AG04449 (cell line): ENCODE measurements around the gene MORN3.
"Not testable (repeated sequence)": the region's sequence is repeated elsewhere in the genome, so short reads cannot be mapped to it uniquely, and the experiment has no call there.

Experiments
- CTCF ChIA-PET: fragments of 350-600 bp; formaldehyde crosslinking; extraction: SDS; loops from one replicate; lab custom pipeline; 2021; ENCODE audit warnings: antibody characterized with exemption; lab: Yijun Ruan, JAX
- POLR2A ChIA-PET: fragments of 400-600, 350-600 bp; formaldehyde crosslinking; extraction: SDS; loops from one replicate; lab custom pipeline; 2020; ENCODE audit warnings: antibody characterized with exemption, inconsistent platforms; lab: Yijun Ruan, JAX
- DNase-seq: peaks from one replicate; pipeline ENCODE4 v3.0.0-alpha.2; 2010; ENCODE audit warnings: low read depth, low spot score
- H3K4me3 ChIP-seq: 2 replicates; pipeline ENCODE4 v1.5.1; 2011; ENCODE audit warnings: low read depth, mild to moderate bottlenecking, control low read depth, low read length
- CTCF ChIP-seq: IDR thresholded peaks from one replicate; pipeline ENCODE4 v1.5.1; 2011; ENCODE audit warnings: mild to moderate bottlenecking, moderate library complexity, low read length, control low read depth, inconsistent platforms; ENCODE audit not compliant: insufficient read depth; ENCODE audit errors: missing control alignments

The MORN3 gene

DNA sequence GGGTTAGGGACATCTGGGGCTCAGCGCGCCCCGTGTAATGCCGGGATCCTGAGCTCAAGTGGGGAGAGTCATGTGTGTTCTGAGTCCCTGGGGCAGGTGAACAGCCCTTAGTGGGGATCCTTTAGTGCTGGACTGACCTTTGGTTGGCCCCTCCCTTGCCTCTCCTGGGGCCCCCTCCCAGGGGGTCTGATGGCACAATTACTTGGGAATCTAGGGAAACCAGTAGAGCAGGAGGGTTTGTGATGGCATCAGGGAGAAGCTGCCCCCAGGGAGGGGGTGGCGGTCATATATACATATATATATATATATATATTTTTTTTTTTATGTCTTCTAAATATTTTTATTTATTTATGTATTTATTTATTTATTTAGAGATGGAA, at the start of gene MORN3:
MORN3 (minus strand) TSS at position 134 of the 380 bp plus-strand sequence. CDS start 171 bp downstream, outside the sequence.
- DNase-seq: no peak
- POLR2A ChIA-PET: no interaction called here
- TF ChIP-seq CTCF: no peak
- CTCF ChIA-PET: interaction anchor here (0.7 to 9.4 kb wide), 16 partner anchors 9 to 171 kb away, joined by 3 to 287 read pairs (median 8); partner anchors contain the start of gene ORAI1
- H3K4me3 ChIP-seq: no peak within 1 kb of the TSS

- POLR2A ChIA-PET: no interaction called here
Measured at GRCh38 chr12:121718653-121719239, 49.3 kb upstream of the MORN3 start.

GRCh38 chr12:121717041-121717699, 47.7 kb upstream of the MORN3 start:
- CTCF ChIA-PET: interaction anchor here (1.2 to 4.5 kb wide), 4 partner anchors 12 to 76 kb away, joined by 4 to 30 read pairs (median 10); partner anchors contain the start of gene RHOF
- no peak for TF ChIP-seq CTCF
- peak; percentile 52 for DNase-seq
- no peak overlapping the region for H3K4me3 ChIP-seq
- POLR2A ChIA-PET: no interaction called here

More at GRCh38 chr12:121718653-121719239, 49.3 kb upstream of the MORN3 start:
- no peak for TF ChIP-seq CTCF
- no peak overlapping the region for H3K4me3 ChIP-seq
- CTCF ChIA-PET: interaction anchor here (1.0 to 4.5 kb wide), 5 partner anchors 55 to 75 kb away, joined by 4 to 30 read pairs (median 11); partner anchors contain the start of gene RHOF
- no peak for DNase-seq

- no peak overlapping the region for H3K4me3 ChIP-seq
- DNase-seq: no peak
- ChIA-PET CTCF (interaction anchor here (1.0 to 2.5 kb wide), 3 partner anchors 11 to 78 kb away, joined by 4 to 7 read pairs (median 4); partner anchors contain the start of gene RHOF), POLR2A (no interaction called here)
- no peak for TF ChIP-seq CTCF
Measured at GRCh38 chr12:121715862-121716435, 46.5 kb upstream of the MORN3 start.

- CTCF ChIA-PET: interaction anchor here (1.0 to 2.5 kb wide), 2 partner anchors 60 to 79 kb away, joined by 4 to 7 read pairs; partner anchors contain the start of gene RHOF
- DNase-seq, POLR2A ChIA-PET, H3K4me3 ChIP-seq: not testable (repeated sequence)
Measured at GRCh38 chr12:121715055-121715454, 45.6 kb upstream of the MORN3 start.

DNA sequence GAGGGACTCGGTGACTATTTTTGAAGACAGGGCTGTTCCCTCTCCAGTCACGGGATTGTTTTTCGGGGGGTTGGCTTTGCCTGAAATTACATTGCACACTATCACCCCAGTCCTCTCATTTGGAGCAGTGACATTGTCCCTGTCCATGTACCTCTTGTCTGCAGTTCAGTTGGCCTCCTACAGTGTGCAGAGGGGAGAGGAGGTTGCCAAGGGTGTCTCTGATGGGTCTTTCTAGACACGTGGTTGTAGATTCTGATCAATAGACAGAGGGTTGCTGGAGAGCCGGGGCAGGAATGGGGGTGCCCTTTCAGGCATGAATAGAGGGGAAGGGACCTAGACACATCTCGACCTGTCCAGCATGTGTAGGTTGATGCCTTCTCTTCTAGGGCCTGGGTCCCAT, 44.3 kb upstream of the MORN3 start:
- ChIA-PET POLR2A (interaction anchor here (0.8 kb wide), 1 partner anchor 85 kb away, joined by 4 read pairs; no protein-coding TSS in a partner anchor), CTCF (interaction anchor here (1.2 to 7.2 kb wide), 2 partner anchors 12 to 81 kb away, joined by 4 to 70 read pairs; partner anchors contain the start of gene RHOF)
- H3K4me3 ChIP-seq: peak overlapping the region; percentile 93
- no peak for TF ChIP-seq CTCF
- DNase-seq: no peak
